ENCODE results near the gene EPS8L1. TPM values are rescaled to one million over a fixed set of nuclear protein-coding genes. Genes with fewer than 3 reads are reported as not detected.

Gene EPS8L1
- total RNA-seq, 1 donor from 2014 or later: 180 TPM

- Histone ChIP-seq H3K4me3 (no peak overlapping the region), H3K27ac (no peak overlapping the region), H3K36me3 (peaks cover 0 to 1% of the 10 kb centered on the region in 2 donors), H3K4me1 (peaks cover 55% of the 10 kb centered on the region), H3K27me3 (peaks cover 13% of the 10 kb centered on the region), H3K9me3 (no peaks in the 10 kb centered on the region)
- TF ChIP-seq POLR2AphosphoS5 (IDR thresholded peaks at IDR 0.05; ENCODE audit: insufficient read depth in 1 of 2, low read depth in 1 of 2): no peak
- TF ChIP-seq POLR2A (IDR thresholded peaks at IDR 0.05): no peak
- intact Hi-C loops (cut with DNase I): no loop called here
- DNase-seq (ENCODE audit: extremely low spot score in 2 of 2): no peak
Measured at GRCh38 chr19:55084416-55084815, 8.7 kb downstream of the EPS8L1 start.

- Histone ChIP-seq H3K4me1 (peaks cover 41% of the 10 kb centered on the region), H3K27ac (peak overlapping the region; percentile 22), H3K27me3 (peaks cover 10% of the 10 kb centered on the region), H3K4me3 (peak overlapping the region; percentile 47 to 73), H3K9me3 (no peaks in the 10 kb centered on the region), H3K36me3 (peaks cover 3 to 14% of the 10 kb centered on the region in 2 donors)
- TF ChIP-seq POLR2AphosphoS5 (IDR thresholded peaks at IDR 0.05; ENCODE audit: insufficient read depth in 1 of 2, low read depth in 1 of 2): no peak
- TF ChIP-seq POLR2A (IDR thresholded peaks at IDR 0.05): no peak
- TF ChIP-seq, protein P1, sequence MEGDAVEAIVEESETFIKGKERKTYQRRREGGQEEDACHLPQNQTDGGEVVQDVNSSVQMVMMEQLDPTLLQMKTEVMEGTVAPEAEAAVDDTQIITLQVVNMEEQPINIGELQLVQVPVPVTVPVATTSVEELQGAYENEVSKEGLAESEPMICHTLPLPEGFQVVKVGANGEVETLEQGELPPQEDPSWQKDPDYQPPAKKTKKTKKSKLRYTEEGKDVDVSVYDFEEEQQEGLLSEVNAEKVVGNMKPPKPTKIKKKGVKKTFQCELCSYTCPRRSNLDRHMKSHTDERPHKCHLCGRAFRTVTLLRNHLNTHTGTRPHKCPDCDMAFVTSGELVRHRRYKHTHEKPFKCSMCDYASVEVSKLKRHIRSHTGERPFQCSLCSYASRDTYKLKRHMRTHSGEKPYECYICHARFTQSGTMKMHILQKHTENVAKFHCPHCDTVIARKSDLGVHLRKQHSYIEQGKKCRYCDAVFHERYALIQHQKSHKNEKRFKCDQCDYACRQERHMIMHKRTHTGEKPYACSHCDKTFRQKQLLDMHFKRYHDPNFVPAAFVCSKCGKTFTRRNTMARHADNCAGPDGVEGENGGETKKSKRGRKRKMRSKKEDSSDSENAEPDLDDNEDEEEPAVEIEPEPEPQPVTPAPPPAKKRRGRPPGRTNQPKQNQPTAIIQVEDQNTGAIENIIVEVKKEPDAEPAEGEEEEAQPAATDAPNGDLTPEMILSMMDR (IDR thresholded peaks at IDR 0.05): no peak
- no peak for DNase-seq (ENCODE audit: extremely low spot score in 2 of 2)
- intact Hi-C loops (cut with DNase I): no loop called here
Measured at GRCh38 chr19:55085923-55086715, 10.4 kb downstream of the EPS8L1 start.

DNA sequence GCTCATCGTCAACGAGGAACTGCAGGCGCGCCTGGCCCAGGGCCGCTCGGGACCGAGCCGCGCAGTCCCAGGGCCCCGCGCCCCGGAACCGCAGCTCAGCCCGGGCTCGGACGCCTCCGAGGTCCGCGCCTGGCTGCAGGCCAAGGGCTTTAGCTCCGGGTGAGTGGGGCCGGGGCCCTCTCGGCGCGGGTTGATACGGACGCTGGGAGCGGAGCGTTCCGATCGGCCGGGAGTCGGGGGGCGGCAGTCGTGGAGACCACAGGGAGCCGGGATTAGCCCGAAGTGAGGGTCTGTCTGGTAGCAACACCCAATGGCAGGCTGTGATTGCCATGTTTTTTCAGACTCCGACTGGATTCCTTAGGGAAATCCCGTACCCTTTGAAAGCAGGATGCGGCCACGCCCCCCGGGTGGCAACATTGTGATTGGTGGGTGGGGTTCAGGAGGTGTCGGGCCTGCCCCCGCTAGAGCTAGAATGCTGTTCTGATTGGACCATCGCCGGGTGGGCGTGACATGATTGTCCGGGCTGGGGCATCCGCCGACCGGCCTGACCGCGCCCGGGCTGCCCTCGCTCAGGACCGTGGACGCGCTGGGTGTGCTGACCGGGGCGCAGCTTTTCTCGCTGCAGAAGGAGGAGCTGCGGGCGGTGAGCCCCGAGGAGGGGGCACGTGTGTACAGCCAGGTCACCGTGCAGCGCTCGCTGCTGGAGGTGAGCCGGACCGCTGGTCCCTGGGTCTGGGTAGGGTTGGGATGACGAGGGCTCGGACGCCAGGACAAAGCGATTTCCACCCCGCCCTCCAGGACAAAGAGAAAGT, 11.3 kb downstream of the EPS8L1 start:
- peaks cover 4 to 22% of the 10 kb centered on the region in 2 donors for H3K36me3 ChIP-seq
- peak overlapping the region; percentile 22 for H3K27ac ChIP-seq
- TF ChIP-seq POLR2AphosphoS5 (IDR thresholded peaks at IDR 0.05; ENCODE audit: insufficient read depth in 1 of 2, low read depth in 1 of 2) (peak; percentile 68 to 78), POLR2A (IDR thresholded peaks at IDR 0.05) (no peak)
- intact Hi-C loops (cut with DNase I): no loop called here
- H3K4me3 ChIP-seq: peak overlapping the region; percentile 47 to 73
- H3K9me3 ChIP-seq: no peaks in the 10 kb centered on the region
- H3K27me3 ChIP-seq: peaks cover 2% of the 10 kb centered on the region
- no peak for DNase-seq (ENCODE audit: extremely low spot score in 2 of 2)
- H3K4me1 ChIP-seq: peaks cover 33% of the 10 kb centered on the region

GRCh38 chr19:55087542-55087901, 11.9 kb downstream of the EPS8L1 start:
- H3K27ac ChIP-seq: peak overlapping the region; percentile 37
- peaks cover 28% of the 10 kb centered on the region for H3K4me1 ChIP-seq
- intact Hi-C loops (cut with DNase I): no loop called here
- DNase-seq (ENCODE audit: extremely low spot score in 2 of 2): no peak
- no peaks in the 10 kb centered on the region for H3K27me3 ChIP-seq
- TF ChIP-seq POLR2AphosphoS5 (IDR thresholded peaks at IDR 0.05; ENCODE audit: insufficient read depth in 1 of 2, low read depth in 1 of 2): no peak
- TF ChIP-seq, protein P1 (IDR thresholded peaks at IDR 0.05): no peak
- TF ChIP-seq POLR2A (IDR thresholded peaks at IDR 0.05): no peak
- H3K36me3 ChIP-seq: peaks cover 4 to 28% of the 10 kb centered on the region in 2 donors
- no peaks in the 10 kb centered on the region for H3K9me3 ChIP-seq
- peak overlapping the region; percentile 47 to 73 for H3K4me3 ChIP-seq

DNA sequence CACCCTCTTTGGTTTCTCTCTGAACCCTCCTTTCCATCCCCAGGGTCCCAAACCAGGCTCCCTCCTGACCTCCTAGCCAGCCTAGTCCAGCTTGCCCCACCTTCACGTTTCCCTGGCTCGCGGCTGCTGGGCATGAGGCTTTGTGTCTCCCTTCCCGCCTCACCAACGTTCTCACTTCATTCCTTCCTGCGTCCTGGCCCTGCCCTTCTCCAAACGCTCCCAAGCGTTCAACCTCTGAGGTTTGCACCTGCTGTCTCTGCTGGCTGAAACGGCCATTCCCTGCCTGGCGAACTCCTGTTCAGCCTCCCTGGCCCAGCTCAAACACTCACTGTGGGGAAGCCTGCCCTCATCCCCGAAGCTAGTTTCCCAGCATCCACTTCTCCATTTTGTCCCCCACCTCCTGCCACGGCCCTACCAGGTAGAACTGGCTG, 12.4 kb downstream of the EPS8L1 start:
- DNase-seq (ENCODE audit: extremely low spot score in 2 of 2): no peak
- peak overlapping the region; percentile 37 for H3K27ac ChIP-seq
- intact Hi-C loops (cut with DNase I): no loop called here
- no peaks in the 10 kb centered on the region for H3K9me3 ChIP-seq
- H3K36me3 ChIP-seq: peaks cover 4 to 33% of the 10 kb centered on the region in 2 donors
- TF ChIP-seq POLR2A (IDR thresholded peaks at IDR 0.05) (no peak), POLR2AphosphoS5 (IDR thresholded peaks at IDR 0.05; ENCODE audit: insufficient read depth in 1 of 2, low read depth in 1 of 2) (no peak)
- TF ChIP-seq, protein P1 (IDR thresholded peaks at IDR 0.05): no peak
- H3K27me3 ChIP-seq: no peaks in the 10 kb centered on the region
- H3K4me1 ChIP-seq: peaks cover 28% of the 10 kb centered on the region
- peak overlapping the region; percentile 47 to 73 for H3K4me3 ChIP-seq
